ENCODE measurements around the gene MS4A12.
"Not testable (repeated sequence)": the region's sequence is repeated elsewhere in the genome, so short reads cannot be mapped to it uniquely, and the experiment has no call there.

MS4A12 gene

DNA sequence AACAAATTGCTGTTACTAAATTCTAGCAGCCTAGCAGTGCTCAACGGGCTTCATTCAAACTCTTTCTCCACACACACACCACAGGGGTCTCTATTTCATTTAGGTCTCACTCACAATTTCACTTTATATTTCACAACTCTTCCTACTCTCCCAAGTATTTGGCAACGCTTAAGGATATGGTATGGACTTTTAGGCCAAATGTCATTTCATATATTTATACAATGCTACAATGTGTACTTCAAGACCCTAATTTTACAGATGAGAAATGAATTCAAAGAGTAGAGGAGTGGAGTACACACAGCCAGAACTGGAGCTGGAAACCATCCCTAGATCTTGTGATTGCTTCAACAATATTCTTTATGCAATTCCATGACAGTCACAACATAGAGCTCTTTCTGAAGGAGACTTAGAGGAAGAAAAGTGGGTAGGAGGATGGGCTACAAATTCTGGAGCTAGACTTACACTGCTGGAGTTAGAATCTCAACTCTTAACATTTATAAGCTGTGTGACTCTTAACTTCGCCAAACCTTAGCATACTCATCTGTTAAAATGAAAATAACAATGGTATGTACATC, 20.2 kb downstream of the MS4A12 start:
- DNase-seq (ENCODE audit: low spot score) = no peak

DNA sequence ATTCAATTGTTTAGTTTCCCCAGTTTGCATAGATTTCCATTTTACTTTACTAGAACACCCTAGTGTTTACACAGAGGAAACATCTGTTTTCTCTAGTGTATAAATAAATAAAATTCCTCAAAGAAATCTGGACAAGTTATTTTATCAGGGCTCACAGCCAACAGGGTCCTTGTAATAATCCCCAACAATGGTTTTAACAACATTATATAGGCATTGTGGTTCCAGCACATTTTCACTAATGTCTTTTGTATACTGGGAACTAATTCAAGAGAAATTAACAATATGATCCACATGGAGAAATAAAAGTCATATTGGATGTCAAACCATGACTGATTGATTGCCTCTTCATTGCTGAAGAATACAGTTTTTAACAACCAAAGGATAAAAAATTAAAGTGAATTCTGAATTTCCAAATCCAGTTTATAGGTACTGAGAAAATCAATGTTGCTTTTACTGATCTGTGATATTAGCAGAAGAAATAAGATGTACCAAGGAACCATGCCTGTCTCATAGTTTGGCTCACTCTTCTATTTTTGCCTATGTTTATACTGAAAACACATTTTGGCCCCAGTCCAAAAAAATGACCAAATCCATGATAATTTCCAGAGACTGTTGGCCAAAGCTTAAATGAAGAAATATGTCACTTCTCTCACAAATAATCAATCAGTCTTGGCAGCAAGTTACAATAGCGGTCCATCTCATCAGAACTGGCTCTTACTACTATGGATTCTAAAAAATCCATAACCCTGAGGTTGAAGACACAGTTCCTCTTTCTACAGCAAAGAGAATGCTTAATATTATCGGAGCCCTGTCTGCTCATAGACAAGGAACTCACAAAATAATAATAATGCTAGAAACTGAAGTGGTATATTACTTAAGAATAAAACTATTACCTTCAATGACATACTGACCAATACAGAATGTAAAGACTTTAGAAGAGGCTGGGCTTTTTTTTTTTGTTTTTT, 21.2 kb downstream of the MS4A12 start:
- DNase-seq (ENCODE audit: low spot score) = no peak

DNA sequence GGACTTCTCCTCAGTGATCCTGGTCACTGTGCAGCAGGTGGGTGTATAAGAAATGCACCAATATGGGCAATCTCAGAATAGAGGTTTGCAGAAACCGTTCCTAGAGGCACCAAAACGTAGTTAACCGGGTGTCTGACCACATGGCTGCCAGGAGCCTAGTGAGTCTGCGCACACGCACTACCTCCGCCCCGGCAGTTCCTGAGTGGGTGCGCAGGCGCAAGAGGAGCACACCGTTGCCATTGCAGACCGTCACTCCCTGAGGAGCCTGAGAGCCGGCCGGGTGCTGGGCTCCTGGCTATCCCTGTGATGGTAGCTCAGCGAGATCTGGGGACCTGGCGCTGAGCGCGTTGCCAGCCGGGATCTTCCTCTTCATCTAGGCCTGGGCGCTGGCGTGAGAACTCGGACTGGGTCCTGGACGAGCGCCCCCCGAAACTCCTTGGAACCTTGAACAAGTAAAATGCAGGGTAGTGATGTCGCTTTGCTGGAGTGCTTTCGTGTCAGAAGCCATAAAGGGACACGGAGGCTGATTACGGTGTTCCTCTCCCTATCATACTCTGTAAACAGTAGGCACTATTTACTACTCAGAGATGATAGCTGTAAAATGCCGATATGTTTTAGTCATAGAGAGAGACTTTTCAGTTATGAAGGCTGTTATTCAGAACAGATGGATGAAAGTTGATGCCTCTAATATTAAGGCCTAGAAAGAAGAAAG, 22.7 kb downstream of the MS4A12 start, which contains the start of gene MS4A13:
Gene MS4A13 (plus strand): TSS at position 249 of the 712 bp plus-strand sequence. CDS start 2,692 bp downstream, outside the sequence.
- DNase-seq (ENCODE audit: low spot score) = no peak

DNA sequence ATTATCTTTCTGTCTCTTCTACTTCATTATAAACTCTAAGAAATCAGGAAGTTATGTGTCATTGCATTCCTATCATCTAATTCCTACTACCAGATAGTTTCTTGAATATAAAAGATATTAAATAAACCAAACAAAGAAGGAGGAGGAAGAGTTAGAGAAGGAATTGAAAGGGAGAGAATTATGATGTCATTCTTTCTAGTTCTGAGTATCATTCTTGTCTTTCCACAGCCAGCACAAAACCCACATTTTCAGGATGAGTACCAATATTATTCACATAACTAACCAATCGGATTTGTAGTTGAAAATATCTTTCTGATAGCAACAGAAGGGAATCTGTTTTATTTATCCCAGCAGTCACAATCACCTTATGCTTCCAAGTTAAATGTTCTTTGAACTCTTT, 35.9 kb downstream of the MS4A12 start:
- DNase-seq (ENCODE audit: low spot score) = no peak

DNA sequence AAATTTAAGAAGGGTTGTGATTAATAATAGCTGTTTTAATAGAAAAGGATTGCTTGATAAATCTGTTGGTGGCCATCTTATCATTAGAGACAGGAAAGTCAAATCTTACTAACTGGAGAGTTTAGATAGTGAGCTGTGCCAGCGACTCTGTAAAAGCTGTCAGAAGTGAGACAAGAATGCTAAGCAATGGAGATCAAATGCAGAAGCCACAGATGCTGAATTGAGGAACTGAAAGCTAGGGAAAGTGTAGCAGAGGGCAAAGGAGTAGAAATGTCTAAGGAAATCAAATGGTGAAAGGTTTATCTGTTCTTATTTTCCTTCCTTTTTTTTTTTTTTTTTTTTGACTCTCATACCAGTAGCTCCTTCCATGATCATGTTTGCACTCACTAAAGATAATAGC, 36.4 kb downstream of the MS4A12 start:
- DNase-seq (ENCODE audit: low spot score) = no peak

DNA sequence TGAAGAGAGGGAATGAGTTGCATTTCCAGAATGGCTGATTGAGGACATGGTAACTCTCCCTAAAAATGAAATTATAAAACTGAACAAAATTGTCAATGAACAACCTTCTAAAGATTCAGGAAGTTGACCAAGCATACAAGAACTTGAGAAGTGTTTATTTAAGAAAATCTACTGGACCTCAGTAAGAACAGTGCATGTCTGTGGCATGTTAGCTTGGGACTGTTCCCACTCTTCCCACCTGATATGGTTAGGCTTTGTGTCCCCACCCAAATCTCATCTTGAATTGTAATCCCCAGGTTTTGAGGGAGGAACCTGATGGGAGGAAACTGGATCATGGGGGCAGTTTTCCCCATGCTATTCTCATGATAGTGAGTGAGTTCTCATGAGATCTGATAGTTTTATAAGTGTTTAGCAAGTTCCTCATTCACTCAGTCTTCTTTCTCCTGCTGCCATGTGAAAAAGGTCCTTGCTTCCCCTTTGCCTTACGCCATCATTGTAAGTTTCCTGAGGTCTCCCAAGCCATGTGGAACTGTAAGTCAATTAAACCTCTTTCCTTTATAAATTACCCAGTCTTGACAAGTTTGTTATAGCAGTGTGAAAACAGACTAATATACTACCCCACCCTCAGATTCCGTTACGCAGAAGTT, 38.0 kb downstream of the MS4A12 start:
- no peak for DNase-seq (ENCODE audit: low spot score)

DNA sequence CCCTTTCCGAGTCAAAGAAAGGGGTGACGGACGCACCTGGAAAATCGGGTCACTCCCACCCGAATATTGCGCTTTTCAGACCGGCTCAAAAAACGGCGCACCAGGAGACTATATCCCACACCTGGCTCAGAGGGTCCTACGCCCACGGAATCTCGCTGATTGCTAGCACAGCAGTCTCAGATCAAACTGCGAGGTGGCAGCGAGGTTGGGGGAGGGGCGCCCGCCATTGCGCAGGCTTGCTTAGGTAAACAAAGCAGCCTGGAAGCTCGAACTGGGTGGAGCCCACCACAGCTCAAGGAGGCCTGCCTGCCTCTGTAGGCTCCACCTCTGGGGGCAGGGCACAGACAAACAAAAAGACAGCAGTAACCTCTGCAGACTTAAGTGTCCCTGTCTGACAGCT, 39.8 kb downstream of the MS4A12 start:
- DNase-seq (ENCODE audit: low spot score) = not testable (repeated sequence)

DNA sequence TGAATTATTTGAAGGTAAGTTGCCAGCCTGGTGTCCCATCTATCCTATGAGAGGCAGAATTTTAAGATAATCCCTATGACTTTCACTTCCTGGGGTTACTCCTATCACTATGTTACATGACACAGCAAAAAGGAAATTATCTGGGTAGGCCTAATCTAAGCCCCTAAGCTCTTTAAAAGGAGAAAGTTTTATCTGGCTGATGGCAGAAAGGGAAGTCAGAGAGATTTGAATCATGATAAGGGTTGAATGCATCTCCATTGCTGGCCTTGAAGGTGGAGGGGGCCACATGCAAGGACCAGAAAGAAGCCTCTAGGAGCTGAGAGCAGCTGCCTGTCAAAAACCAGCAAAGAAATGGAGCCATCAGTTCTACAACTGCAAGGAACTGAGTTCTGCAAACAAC, 46.0 kb downstream of the MS4A12 start:
- DNase-seq (ENCODE audit: low spot score) = not testable (repeated sequence)

DNA sequence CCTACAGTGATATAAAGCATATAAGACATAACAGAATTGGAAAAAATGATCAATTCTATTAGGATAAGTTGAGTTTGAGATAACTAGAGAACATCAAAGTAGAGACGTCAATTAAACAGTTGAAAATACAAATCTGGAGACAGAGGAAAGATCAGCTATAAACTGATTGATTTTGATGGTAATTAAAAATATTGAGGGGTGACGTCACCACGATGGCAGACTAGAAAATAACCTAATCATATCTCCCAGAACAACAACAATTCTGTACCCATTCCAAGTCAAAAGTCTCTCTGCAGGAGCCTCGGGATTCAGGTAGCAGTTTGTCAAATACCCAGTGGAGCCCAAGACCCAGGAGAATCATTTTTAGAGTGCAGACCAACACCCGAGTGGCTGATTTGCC, 51.5 kb downstream of the MS4A12 start:
- no peak for DNase-seq (ENCODE audit: low spot score)

All from iPS-NIHi11 (cell line).